ENCODE results near the gene WDR90.

The WDR90 gene

DNA sequence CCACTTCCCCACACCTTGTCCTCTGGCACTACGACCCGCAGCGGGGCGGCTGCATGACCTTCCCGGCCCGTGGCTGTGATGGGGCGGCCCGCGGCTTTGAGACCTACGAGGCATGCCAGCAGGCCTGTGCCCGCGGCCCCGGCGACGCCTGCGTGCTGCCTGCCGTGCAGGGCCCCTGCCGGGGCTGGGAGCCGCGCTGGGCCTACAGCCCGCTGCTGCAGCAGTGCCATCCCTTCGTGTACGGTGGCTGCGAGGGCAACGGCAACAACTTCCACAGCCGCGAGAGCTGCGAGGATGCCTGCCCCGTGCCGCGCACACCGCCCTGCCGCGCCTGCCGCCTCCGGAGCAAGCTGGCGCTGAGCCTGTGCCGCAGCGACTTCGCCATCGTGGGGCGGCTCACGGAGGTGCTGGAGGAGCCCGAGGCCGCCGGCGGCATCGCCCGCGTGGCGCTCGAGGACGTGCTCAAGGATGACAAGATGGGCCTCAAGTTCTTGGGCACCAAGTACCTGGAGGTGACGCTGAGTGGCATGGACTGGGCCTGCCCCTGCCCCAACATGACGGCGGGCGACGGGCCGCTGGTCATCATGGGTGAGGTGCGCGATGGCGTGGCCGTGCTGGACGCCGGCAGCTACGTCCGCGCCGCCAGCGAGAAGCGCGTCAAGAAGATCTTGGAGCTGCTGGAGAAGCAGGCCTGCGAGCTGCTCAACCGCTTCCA, 15.7 kb upstream of the WDR90 start:
- Histone ChIP-seq H3K27me3 (ENCODE audit: insufficient read depth, low read length, poor library complexity, severe bottlenecking) (no peaks in the 10 kb centered on the region), H3K36me3 (ENCODE audit: insufficient read depth, low read length) (no peaks in the 10 kb centered on the region), H3K4me2 (ENCODE audit: low read depth, low read length, poor library complexity, severe bottlenecking) (no peak overlapping the region), H3F3A (ENCODE audit: low read depth) (no peaks in the 10 kb centered on the region), H3K9me2 (replicated peaks; ENCODE audit: low read depth, low read length) (no peaks in the 10 kb centered on the region), H2AFZ (ENCODE audit: low read length) (no peak overlapping the region), H3K9me3 (ENCODE audit: insufficient read depth, low read depth, low read length) (no peaks in the 10 kb centered on the region), H3K4me1 (ENCODE audit: insufficient read depth, low read length, poor library complexity, severe bottlenecking) (no peaks in the 10 kb centered on the region), H3K4me3 (ENCODE audit: low read length, poor library complexity, severe bottlenecking) (no peak overlapping the region), H4K20me1 (ENCODE audit: insufficient read depth, low read length, poor library complexity, severe bottlenecking) (no peaks in the 10 kb centered on the region), H3K9ac (ENCODE audit: low read depth, low read length, poor library complexity, severe bottlenecking) (no peak overlapping the region), H3K79me2 (ENCODE audit: insufficient read depth, low read length) (peaks cover 14% of the 10 kb centered on the region)
- TF ChIP-seq EZH2phosphoT487 (IDR thresholded peaks at IDR 0.05; ENCODE audit: borderline replicate concordance) (no peak), CTCF (conservative IDR thresholded peaks at IDR 0.05; ENCODE audit: low read length) (no peak)

DNA sequence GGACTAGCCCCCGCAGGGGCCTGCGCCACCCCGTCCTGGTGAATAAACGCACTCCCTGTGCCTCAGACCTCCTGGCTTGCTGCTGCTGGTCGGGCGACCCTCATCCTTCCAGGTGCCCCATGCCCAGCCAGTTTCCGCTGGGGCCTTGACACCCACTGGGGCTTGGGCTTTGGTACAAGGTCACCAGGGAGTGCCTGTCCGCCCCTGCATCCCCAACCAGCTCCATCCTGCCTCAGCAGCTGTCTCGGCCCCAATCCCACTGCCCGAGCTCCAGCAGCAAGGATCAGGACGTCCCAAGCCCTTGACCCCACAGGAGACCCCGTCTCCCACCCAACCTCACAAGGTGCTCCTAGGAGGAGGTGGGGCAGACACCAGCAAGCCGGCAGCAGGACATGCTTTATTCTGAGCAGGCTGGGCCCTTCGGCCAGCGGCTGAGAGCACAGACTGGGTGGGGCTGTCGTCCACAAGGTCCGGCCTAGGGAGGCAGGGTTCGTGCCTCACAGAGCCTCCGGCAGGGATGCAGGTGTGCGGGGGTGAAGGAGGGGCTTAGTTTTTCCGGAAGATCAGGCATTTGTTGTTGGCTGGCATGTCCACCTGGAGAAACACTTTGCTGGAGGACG, 15.0 kb upstream of the WDR90 start:
- H2AFZ ChIP-seq (ENCODE audit: low read length) = no peak overlapping the region
- TF ChIP-seq EZH2phosphoT487 (IDR thresholded peaks at IDR 0.05; ENCODE audit: borderline replicate concordance) = no peak
- TF ChIP-seq CTCF (conservative IDR thresholded peaks at IDR 0.05; ENCODE audit: low read length) = no peak
- no peaks in the 10 kb centered on the region for H4K20me1 ChIP-seq (ENCODE audit: insufficient read depth, low read length, poor library complexity, severe bottlenecking)
- peaks cover 14% of the 10 kb centered on the region for H3K79me2 ChIP-seq (ENCODE audit: insufficient read depth, low read length)
- no peaks in the 10 kb centered on the region for H3K9me2 ChIP-seq (replicated peaks; ENCODE audit: low read depth, low read length)
- no peaks in the 10 kb centered on the region for H3K9me3 ChIP-seq (ENCODE audit: insufficient read depth, low read depth, low read length)
- no peak overlapping the region for H3K4me3 ChIP-seq (ENCODE audit: low read length, poor library complexity, severe bottlenecking)
- no peaks in the 10 kb centered on the region for H3K36me3 ChIP-seq (ENCODE audit: insufficient read depth, low read length)
- no peaks in the 10 kb centered on the region for H3K4me1 ChIP-seq (ENCODE audit: insufficient read depth, low read length, poor library complexity, severe bottlenecking)
- no peak overlapping the region for H3K9ac ChIP-seq (ENCODE audit: low read depth, low read length, poor library complexity, severe bottlenecking)
- no peaks in the 10 kb centered on the region for H3K27me3 ChIP-seq (ENCODE audit: insufficient read depth, low read length, poor library complexity, severe bottlenecking)
- H3K4me2 ChIP-seq (ENCODE audit: low read depth, low read length, poor library complexity, severe bottlenecking) = no peak overlapping the region
- H3F3A ChIP-seq (ENCODE audit: low read depth) = no peaks in the 10 kb centered on the region

DNA sequence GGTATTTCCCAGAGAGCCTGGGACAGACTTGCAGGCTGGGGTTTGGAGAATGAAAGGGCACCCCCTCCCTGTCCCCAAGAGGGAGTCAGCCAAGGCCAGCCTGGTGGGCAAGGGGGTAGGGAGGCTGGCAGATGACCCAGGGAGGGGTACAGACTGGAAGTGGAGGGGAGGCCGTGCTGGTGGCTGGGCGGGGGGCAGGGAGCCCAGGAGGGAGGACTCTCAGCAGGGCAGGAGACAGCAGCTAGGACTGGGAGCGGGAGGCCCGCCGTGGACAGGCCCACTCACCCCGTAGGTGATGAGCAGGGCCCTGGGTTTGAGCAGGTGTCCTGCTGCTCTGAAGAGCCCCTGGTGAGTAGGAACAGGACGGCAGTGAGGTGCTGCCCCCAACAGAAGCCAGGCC, 14.2 kb upstream of the WDR90 start:
- H3F3A ChIP-seq (ENCODE audit: low read depth) = no peaks in the 10 kb centered on the region
- H3K4me3 ChIP-seq (ENCODE audit: low read length, poor library complexity, severe bottlenecking) = peak overlapping the region; percentile 90
- peaks cover 14% of the 10 kb centered on the region for H3K79me2 ChIP-seq (ENCODE audit: insufficient read depth, low read length)
- H4K20me1 ChIP-seq (ENCODE audit: insufficient read depth, low read length, poor library complexity, severe bottlenecking) = no peaks in the 10 kb centered on the region
- no peaks in the 10 kb centered on the region for H3K27me3 ChIP-seq (ENCODE audit: insufficient read depth, low read length, poor library complexity, severe bottlenecking)
- peak overlapping the region; percentile 83 for H3K9ac ChIP-seq (ENCODE audit: low read depth, low read length, poor library complexity, severe bottlenecking)
- peak overlapping the region; percentile 94 for H3K4me2 ChIP-seq (ENCODE audit: low read depth, low read length, poor library complexity, severe bottlenecking)
- H3K36me3 ChIP-seq (ENCODE audit: insufficient read depth, low read length) = no peaks in the 10 kb centered on the region
- H3K4me1 ChIP-seq (ENCODE audit: insufficient read depth, low read length, poor library complexity, severe bottlenecking) = no peaks in the 10 kb centered on the region
- H3K9me3 ChIP-seq (ENCODE audit: insufficient read depth, low read depth, low read length) = no peaks in the 10 kb centered on the region
- no peaks in the 10 kb centered on the region for H3K9me2 ChIP-seq (replicated peaks; ENCODE audit: low read depth, low read length)
- H2AFZ ChIP-seq (ENCODE audit: low read length) = no peak overlapping the region
- no peak for TF ChIP-seq CTCF (conservative IDR thresholded peaks at IDR 0.05; ENCODE audit: low read length)
- TF ChIP-seq EZH2phosphoT487 (IDR thresholded peaks at IDR 0.05; ENCODE audit: borderline replicate concordance) = no peak
